Posterior cingulate gyrus (tissue), 11 donors: ENCODE results near the gene PLXNA2.
A peak's percentile ranks its signal among the peaks of the same experiment; 100 is the strongest.

Experiments used
- DNase-seq, 10 donors: peaks; one replicate each; pipeline versions ENCODE4 v3.0.0 to v3.0.0-alpha.2; 2020 to 2021; ENCODE audit warnings: mixed read lengths in 3 of 10
- intact Hi-C: fragments of 100-400 bp; cut with DNase I; formaldehyde crosslinking; loops from one replicate; pipeline ENCODE4 v1.15.1; 2023

Gene PLXNA2, protein sequence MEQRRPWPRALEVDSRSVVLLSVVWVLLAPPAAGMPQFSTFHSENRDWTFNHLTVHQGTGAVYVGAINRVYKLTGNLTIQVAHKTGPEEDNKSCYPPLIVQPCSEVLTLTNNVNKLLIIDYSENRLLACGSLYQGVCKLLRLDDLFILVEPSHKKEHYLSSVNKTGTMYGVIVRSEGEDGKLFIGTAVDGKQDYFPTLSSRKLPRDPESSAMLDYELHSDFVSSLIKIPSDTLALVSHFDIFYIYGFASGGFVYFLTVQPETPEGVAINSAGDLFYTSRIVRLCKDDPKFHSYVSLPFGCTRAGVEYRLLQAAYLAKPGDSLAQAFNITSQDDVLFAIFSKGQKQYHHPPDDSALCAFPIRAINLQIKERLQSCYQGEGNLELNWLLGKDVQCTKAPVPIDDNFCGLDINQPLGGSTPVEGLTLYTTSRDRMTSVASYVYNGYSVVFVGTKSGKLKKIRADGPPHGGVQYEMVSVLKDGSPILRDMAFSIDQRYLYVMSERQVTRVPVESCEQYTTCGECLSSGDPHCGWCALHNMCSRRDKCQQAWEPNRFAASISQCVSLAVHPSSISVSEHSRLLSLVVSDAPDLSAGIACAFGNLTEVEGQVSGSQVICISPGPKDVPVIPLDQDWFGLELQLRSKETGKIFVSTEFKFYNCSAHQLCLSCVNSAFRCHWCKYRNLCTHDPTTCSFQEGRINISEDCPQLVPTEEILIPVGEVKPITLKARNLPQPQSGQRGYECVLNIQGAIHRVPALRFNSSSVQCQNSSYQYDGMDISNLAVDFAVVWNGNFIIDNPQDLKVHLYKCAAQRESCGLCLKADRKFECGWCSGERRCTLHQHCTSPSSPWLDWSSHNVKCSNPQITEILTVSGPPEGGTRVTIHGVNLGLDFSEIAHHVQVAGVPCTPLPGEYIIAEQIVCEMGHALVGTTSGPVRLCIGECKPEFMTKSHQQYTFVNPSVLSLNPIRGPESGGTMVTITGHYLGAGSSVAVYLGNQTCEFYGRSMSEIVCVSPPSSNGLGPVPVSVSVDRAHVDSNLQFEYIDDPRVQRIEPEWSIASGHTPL (N-terminal part only)

DNA sequence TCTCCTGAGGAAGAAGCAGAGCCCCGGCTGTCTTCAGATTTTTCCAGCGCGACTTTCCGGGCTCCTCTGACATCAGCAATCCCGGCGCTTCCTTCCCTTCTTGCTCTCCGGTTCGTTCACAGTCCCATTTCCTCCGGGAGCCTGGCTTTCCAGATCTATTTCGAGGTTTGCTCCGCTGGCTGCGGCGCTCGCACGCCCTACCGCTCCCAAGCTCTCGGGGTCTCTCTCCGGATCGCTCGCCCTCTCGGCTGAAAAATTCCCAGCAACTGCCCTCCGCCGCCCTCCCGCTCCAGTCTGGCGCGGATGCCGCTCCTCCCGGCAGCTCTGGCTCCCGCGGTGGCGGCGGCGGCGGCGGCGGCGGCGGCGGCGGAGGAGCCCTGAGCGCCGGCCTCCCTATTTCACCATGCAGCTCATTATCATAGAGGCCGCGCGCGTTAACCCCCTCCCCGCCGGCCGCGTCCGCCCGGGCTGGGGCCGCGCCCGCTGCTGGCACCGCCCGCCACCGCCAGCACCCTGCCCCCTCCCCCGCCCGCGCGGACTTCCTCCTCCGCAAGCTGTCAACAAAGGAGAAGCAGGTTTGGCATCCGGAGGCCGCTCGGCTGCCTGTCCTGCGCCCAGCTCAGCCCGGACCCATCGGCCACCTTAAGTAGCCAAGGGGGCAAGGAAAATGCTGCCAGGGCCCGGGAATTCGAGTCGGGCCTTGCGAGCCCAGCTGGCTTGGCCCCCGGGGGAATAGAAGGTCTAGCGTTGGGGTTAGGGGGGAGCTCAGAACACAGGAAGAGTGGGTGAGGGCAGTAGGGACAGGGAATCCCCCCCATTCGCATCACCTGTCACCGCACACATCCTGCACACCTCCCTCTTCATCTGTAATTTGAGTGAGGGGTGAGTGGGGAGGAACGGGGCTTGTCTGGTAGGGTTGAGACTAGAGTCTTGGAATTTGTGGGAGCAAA, at the start of gene PLXNA2:
Gene PLXNA2 (minus strand): TSS at position 418 of the 950 bp plus-strand sequence. CDS start 26,462 bp downstream, outside the sequence.
- intact Hi-C loops = loop anchor here (1.0 kb wide), 1 partner anchor 219 kb away; no protein-coding TSS in a partner anchor
- peak; percentile 50 to 94 (median 65) for DNase-seq

DNA sequence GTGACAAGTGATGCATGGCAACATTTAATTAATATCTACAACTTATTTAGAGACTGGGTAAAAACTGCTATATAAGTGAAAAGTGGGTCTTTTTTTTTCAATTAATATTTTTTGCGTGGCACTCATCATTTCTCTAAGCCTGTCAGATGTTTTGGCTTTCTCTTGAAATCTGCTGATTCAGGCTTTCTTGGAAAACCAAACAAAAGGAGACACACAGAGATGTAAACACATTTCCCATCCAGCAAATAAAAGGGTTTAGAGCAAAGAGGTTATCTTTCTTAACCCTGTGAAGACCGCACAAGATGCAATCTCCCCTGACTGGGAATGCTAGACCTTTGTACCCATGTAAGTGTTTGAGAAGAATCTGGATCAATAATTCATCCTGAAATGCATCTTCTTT, 48.7 kb upstream of the PLXNA2 start:
- DNase-seq = no peak
- intact Hi-C loops = no loop called here

DNA sequence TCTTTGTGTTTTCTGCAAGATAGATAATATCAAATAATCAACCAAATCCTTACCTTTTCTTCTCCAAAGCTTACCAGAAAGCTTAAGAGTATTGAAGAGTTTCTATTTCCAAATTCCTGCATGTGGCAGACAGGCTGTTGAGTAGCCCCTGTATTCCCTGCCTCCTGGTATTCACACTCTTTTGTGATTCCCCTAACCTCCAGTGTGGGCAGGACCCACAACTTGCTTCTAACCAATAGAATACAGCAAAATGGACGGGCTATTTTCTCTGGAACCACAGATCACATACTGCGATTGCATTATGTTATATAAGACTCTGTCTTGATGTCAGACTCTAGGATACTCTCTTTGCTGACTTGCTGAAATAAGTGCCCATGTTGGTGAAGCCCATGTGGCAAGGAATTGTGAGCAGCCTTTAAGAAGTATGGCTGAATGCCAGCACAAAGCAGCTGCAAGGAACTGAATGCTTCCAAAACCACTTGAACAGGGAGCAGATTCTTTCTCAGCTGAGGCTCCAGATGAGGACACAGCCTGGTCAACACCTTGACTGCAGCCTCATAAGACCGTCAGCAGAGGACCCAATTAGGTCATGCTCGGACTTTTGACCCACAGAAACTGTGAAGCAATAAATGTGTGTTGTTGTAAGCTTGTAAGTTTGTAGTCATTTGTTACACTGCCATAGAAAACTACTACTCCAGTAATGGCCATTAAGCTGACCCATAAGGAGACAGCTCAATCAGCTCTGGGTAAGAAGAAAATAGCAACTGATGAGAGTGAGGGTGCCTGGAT, 47.9 kb upstream of the PLXNA2 start:
- intact Hi-C loops = no loop called here

DNA sequence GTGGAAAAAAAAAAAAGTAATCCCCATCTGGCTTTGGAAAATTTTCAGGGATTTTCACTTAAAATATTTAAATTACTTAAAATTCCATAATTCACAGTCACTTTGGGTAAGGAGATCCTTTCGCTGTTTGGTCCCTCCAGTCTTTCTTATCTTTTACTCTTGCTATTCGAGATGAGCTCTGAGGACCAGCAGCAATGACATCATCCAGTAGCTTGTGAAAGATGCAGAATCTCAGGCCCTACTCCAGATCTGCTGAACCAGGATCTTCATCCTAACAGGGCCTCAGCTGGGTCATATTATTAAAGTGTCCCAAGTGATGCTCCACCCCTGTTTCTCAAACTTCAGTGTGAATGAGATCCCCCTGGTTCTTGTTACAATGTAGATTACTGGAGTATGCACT, 46.9 kb upstream of the PLXNA2 start:
- intact Hi-C loops = no loop called here
- no peak for DNase-seq

More for the DNA sequence above, 47.9 kb upstream of the PLXNA2 start:
- no peak for DNase-seq

DNA sequence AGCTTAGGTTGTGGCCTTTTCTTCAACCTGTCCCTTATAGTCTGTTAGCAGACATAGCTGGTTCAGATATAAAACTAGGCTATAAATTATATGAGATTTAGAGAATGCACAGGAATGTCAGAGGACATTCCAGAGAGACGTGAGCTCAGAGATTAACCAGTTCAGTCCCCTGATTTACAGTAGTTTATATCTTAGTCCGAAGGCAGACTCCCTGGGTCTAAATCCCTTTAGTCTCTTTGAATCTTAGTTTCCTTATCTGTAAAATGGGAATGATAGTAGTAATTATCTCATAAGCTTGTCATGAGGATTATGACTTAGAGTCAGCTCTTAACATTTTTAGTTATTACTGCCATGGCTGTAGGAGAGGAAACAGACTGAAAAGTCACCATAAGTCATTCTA, 45.5 kb upstream of the PLXNA2 start:
- intact Hi-C loops = no loop called here
- no peak for DNase-seq

DNA sequence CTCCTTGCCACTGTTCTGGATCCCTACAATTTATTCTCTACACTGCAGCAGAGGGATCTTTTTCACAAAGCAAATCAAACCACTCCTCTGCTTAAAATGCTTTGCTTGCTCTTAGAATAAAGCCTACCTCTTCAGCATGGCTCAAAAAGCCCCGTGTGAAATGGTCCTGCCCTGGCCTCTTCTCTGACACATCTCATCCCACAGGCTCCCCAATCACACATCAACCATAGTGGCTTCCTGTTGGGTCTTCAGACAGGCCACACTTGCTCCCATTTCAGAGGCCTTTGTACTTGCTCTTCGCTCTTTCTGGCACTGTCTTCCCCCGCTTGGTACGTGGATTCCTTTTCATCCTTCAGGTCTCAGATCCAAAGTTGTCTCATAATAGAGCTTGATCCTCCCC, 44.3 kb upstream of the PLXNA2 start:
- intact Hi-C loops = no loop called here
- no peak for DNase-seq

DNA sequence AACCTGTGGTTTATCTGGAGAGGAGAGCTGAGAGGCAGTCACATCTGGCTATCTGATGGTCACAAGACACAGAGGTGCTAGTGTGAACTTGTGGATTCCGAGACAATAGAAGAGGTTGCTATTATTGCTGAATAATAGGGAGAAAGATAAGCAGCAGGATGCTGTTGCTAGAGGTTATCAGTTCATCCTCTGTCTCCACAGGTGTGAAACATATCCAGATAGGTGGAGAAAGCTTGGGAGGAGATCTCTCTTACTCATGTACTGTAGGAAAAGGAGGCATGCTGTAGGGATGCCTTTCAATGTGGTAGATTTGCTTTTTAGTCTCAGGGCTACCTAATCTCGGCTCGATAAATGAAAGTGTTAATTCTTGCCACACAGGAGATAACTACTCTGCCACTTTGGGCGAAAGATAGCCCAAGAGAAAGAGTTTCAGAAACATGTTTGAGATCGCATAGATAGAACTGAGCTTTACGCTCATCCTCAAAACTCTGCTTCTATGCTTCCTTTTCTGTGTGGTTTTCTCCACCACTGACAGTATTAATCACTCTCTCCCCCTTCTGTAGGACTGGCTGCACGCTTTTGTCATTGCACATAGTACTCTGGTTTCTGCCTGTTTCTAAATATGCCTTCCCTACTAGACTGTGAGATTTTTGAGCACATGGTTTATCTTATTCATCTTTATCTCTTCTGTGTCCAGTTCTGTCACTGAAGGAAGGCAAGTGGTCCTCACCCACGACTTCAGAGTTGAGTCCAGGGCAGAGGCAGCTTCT, 36.7 kb upstream of the PLXNA2 start:
- no peak for DNase-seq
- intact Hi-C loops = no loop called here

DNA sequence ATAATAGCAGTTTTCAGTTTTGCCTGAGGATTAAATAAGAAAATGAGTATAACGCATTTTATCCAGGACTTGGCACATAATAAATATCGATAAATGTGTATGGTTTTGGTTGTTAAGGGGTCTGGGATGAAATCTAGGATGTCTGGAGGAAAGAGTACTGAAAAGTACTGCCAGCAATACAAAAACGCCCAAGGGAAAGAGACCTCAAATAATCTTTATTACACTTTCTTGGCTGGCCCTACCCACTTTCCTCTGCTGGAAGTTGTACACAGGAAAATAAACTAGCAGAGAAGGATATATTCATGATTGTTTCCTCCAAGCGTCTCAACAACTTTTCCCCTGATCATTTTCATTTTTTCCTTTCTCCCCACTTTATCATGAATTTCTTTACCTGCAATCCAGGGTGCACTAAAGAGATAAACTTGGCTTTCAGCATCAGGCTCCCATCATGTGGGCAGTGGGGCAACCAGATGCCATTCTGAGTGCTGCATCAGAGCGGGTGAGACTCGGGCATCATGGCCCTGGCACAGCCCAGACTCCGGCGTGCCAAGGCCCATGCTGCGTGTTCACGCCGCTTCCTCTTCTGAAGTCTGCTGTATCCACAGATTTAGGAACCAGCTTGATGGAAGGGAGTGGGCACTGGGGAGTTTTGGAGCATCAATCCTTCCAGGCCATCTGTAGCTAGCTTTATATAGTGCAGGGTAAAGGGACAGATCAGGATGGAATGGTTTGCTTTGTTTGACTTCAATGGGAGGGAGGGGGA, 35.8 kb upstream of the PLXNA2 start:
- intact Hi-C loops = no loop called here

DNA sequence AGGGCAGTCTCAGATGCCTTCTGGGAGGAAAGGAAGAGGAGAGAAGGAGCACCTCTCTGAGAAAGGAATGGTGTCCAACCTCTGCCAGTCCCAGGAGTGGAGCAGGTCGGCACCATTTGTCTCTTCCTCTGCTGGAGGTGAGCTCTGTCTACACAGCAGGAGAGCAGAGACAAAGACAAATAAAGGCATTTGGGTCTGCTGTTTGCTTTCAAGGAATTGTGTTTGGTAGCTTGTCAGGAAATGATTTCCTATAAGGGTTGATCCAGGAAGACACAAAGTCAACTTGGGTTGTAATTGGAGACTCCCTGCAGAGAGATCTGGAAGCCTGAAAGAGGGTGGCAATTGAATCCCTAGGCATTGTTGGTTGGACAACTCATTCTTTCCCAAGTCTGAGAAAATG, 34.5 kb upstream of the PLXNA2 start:
- DNase-seq = no peak
- intact Hi-C loops = no loop called here

More for the DNA sequence above, 35.8 kb upstream of the PLXNA2 start:
- peak in 1 of 10 donors; percentile 81 for DNase-seq

DNA sequence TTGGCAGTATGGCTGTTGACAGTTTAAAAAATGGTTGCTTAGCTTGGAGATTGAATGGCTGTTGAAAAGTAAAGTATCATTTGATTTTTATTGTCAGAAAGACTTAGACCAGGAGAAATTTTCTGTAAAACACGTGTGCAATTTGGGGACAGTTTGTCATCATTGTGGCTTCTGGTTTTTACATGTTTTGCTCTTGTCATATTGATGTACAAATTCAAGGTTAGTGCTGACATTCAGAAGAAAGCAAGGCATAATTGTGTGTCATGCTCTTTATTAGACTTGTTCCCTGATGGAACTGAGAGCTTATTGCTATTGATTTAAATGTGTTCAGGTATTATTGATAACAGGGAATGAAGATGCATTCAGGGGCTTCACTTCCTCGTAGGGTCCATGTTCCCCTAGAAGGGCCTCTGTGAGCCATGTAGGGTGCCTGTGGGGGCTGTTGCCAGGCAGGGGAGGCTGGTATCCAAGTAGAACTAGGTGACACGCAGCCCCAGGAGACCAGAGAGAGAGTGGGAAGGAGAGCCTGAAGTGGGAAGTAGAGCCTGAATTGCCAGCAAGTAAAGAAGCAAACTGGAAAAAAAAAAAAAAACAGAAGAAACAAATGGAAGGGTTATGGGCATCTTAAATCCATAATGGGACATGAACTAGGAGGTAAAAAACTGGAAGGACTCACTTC, 32.7 kb upstream of the PLXNA2 start:
- no peak for DNase-seq
- intact Hi-C loops = no loop called here

DNA sequence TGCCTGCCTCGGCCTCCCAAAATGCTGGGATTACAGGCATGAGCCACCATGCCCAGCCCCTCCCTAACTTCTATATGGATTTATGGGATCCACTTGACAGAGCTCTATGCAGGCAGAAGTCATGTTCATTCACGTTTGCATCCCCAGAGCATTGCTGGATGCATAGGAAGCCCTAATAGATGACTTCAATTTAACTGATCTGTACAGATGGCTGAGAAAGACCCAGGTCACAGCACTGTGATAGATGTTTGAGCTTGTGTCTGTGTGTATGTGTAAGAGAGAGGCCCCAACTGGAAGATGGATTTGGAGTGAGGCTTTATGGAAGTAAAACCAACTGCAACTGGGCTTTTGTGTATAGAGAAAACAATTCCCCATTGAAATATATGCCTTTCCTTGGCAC, 30.9 kb upstream of the PLXNA2 start:
- DNase-seq = no peak
- intact Hi-C loops = no loop called here

DNA sequence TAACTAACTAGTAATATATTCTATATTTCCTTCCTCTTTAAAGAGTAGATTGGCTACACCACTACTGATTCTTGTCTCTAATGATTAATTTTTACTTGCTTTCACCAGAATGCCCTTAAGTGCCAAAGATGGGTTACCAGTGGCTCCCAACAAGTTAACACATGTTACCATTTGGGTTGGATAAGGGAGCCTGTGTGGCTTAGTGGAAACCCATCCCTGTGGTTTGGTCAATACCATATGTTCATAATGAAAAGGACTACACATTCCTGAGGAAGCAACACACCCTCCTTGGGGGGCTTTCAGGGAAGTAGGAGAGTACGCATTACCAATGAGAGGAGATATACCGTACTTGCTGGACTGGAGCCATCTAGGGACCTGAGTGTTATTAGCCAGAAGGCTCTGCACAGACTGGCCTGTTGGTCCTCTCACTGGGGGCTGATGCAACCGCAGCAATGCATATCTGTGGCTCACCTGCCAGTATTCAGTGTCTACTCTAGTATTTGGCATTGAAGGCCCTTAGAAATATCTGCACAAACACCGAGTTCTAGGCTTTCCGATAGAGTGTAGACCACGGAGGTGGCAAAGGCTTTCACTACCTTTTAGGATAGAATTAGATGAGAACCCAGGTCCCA, 29.3 kb upstream of the PLXNA2 start:
- intact Hi-C loops = no loop called here
- DNase-seq = no peak

DNA sequence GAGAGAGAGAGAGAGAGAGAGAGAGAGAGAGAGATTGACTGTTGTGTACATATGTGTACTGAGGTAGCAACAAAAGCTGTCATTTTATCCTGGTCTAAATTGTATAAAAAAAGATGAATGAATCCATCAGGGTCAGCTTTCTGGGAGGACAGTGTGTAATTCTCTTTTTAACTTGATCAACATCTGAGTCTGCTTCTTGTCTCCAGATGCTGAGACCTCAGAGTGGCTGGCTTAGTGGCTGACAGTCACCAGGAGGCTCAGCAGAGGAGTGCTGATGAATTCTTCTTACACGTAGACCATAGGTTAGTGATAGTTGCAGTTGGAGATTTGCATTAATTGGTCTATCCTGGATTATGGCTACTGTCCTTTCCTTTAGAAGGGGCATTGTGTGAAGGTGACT, 28.5 kb upstream of the PLXNA2 start:
- intact Hi-C loops = no loop called here
- DNase-seq = no peak

DNA sequence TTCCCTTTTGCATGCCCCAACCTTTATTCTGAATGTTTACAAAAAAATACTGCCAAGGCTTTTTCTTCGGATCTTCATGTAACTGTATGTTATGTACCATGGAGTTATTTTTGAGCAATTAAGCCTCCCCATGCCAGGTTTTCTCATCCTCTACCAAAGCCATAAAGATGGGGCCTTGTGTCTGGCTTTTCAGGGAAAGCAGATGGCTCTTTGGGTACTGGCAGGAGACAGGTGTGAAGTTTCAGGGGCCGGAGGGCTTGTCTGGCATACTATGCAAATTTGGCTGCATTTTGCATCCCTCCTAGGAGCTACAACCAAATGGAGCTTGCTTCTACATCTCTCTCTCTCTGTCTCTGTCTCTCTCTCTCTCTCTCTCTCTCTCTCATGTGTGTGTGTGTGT, 28.1 kb upstream of the PLXNA2 start:
- intact Hi-C loops = no loop called here
- peak in 2 of 10 donors; percentile 75 for DNase-seq

DNA sequence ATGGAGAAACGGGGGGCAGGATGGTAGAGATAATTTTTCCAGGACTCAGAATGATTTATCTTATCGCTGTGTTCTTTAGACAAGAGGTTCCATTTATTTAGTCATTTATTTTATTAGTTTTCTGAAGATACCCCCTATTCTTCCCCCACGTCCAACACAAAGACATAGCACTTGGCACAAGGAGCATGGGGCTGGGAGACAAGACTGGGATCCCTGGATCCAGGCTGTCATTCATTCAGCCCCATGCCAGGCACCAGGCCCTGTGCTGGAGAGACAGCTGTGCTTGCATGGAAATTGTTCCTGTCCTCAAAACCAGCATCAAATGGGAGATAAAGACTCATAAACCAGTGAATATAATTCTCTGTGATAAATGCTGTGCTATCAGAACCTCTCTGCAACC, 27.1 kb upstream of the PLXNA2 start:
- intact Hi-C loops = no loop called here

DNA sequence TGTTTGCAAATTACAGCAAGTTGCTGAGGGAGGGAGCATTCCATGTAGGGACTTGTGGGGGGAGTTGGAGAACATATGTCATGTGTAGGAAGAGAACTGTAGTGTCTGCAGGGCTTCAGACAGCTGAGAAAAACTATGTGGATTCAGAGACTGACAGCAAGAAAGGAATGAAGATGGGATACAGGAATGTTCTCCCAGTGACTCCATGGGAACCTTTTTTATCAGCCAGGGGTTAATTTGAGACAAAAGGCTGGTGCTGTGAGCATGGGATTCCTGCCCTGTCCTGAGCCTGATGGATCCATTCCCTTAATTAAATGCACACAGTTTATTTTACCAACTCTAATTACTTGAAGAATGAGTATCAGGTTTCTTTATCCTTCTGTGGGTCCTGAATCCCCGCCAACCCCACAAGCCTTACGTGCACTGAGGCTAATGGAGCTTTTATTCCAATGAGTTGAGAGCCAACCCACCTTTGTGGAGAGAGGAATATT, 26.5 kb upstream of the PLXNA2 start:
- DNase-seq = no peak
- intact Hi-C loops = no loop called here

More for the DNA sequence above, 27.1 kb upstream of the PLXNA2 start:
- no peak for DNase-seq

DNA sequence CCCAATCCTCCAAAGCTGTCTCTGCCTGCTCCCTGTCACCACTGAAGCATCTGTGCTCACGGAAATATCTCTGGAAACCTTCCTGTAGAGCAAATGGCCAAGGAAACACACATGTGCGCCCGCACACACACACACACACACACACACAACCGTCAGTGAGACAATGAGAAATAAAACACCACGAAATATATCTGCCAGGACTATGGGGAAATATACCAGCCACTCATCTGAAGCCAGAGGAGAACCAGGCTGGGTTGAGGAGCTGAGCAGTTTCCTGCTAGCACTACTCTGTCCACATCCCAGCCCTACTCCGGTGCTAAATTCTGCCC, 25.1 kb upstream of the PLXNA2 start:
- intact Hi-C loops = no loop called here
- peak in 2 of 10 donors; percentile 59 to 77 for DNase-seq
